HepG2 (cell line): ENCODE measurements around the gene LOX. TPM values are rescaled to one million over a fixed set of nuclear protein-coding genes. Genes with fewer than 3 reads are reported as not detected.

ENCODE experiments used
- ONECUT2 ChIP-seq: sonication (generic); formaldehyde crosslinking; IDR thresholded peaks from 2 replicates; pipeline ENCODE4 v1.4.0; 2020; ENCODE audit warnings: missing genetic modification reagents
- polyA plus RNA-seq, 8 experiments: library from polyadenylated mRNA; depleted of rRNA in 3 of 8; stranded (reverse) in 7 of 8; unstranded in 1 of 8; fragments of >200 nt; fragmentation: Illumina TruSeq in 4 of 8; extraction: Trizol in 4 of 8; gene quantifications; 2 replicates each; pipeline versions ENCODE4 v1.2.1 to v1.2.3, GENCODE V29; 2011 to 2016; ENCODE audit warnings: low read depth in 4 of 8, missing spikeins in 1 of 8, mixed read lengths in 1 of 8; ENCODE audit not compliant: insufficient read depth in 1 of 8
- total RNA-seq, 5 experiments: library from RNA; depleted of rRNA; stranded (reverse); fragments of >200 nt; fragmentation: Illumina TruSeq; extraction: Trizol; gene quantifications; 2 replicates each; pipeline ENCODE4 v1.2.3, GENCODE V29; 2016; ENCODE audit warnings: low read depth in 1 of 5
- TF ChIP-seq, protein P1 (sequence below): sonication (generic); formaldehyde crosslinking; IDR thresholded peaks from 2 replicates; pipeline ENCODE4 v1.4.0; 2020; ENCODE audit warnings: missing genetic modification reagents, borderline replicate concordance

LOX gene
- total and polyA plus RNA-seq, 2 of the 13 experiments (the other 11 are each of a cell fraction or from before 2014, with no cell fraction given), result 0.73 to 173 TPM

DNA sequence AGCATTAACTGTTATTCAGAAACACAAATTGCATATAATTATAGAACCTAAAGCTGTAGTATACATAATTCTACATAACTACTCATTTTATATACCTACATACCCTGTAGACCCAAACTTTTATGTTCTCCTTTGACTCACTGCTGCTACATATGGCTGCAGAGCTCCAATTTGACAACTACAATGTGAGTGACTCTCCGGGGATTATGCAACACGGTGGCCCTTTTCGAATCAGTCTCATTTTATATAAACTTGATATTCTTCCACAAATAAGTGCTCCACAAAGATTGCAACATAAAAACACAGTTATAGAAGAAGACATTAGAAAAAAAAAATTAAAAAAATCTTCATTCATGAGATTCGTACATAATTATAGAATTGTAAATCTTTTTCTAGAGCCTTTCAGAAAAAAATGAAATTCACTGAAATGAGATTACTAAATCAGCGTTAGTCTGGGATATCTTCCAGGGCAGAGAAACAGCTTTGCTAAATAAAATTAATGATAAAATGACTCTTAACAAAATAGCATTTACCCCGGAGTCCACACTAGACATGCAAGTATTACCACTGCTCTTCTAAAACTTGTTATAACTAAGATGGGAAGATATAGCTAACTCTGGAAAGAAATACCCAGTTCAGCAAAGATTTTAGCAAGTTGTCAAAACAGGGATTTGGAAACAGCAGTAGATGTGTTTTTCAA is 63.7 kb downstream of the LOX start (continued):
- TF ChIP-seq, protein P1, sequence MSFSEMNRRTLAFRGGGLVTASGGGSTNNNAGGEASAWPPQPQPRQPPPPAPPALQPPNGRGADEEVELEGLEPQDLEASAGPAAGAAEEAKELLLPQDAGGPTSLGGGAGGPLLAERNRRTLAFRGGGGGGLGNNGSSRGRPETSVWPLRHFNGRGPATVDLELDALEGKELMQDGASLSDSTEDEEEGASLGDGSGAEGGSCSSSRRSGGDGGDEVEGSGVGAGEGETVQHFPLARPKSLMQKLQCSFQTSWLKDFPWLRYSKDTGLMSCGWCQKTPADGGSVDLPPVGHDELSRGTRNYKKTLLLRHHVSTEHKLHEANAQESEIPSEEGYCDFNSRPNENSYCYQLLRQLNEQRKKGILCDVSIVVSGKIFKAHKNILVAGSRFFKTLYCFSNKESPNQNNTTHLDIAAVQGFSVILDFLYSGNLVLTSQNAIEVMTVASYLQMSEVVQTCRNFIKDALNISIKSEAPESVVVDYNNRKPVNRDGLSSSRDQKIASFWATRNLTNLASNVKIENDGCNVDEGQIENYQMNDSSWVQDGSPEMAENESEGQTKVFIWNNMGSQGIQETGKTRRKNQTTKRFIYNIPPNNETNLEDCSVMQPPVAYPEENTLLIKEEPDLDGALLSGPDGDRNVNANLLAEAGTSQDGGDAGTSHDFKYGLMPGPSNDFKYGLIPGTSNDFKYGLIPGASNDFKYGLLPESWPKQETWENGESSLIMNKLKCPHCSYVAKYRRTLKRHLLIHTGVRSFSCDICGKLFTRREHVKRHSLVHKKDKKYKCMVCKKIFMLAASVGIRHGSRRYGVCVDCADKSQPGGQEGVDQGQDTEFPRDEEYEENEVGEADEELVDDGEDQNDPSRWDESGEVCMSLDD (CRISPR knock-in tag), result no peak
- TF ChIP-seq ONECUT2 (CRISPR knock-in tag), result no peak

Other genes starting within 250 kb of the LOX start
- not detected in 2 replicates for gene FTMT, start 226.4 kb downstream of the LOX start, total RNA-seq (2016; rRNA removed; fragmentation: Illumina TruSeq; extraction: Trizol)
- gene FTMT, start 226.4 kb downstream of the LOX start, polyA plus RNA-seq (2011; rRNA removed), result not detected in 2 replicates
- 16.4 and 24.7 TPM in 2 replicates for gene SRFBP1, start 116.3 kb downstream of the LOX start, total RNA-seq (2016; rRNA removed; fragmentation: Illumina TruSeq; extraction: Trizol)
- gene SRFBP1, start 116.3 kb downstream of the LOX start, polyA plus RNA-seq (2011; rRNA removed), result 1.5 and 2.1 TPM in 2 replicates
- gene ZNF474, start 51.3 kb upstream of the LOX start, total RNA-seq (2016; rRNA removed; fragmentation: Illumina TruSeq; extraction: Trizol), result 0.07 TPM in 1 of 2 replicates, not detected in the other
- not detected in 2 replicates for gene ZNF474, start 51.3 kb upstream of the LOX start, polyA plus RNA-seq (2011; rRNA removed)
- not detected in 2 replicates for gene SNCAIP, start 234.0 kb upstream of the LOX start, total RNA-seq (2016; rRNA removed; fragmentation: Illumina TruSeq; extraction: Trizol)
- not detected in 2 replicates for gene SNCAIP, start 234.0 kb upstream of the LOX start, polyA plus RNA-seq (2011; rRNA removed)